Ascending aorta (tissue), 2 donors: Measurements from ENCODE around the gene PCED1B. TPM values are rescaled to one million over a fixed set of nuclear protein-coding genes. Genes with fewer than 3 reads are reported as not detected.

Experiments used
- DNase-seq, 2 donors: peaks; one replicate each; pipeline ENCODE4 v3.0.0-alpha.2; 2019; ENCODE audit warnings: low spot score in 2 of 2
- H3K27ac ChIP-seq, 2 donors: fragments of 200-600 bp; sonication (generic); one replicate each; pipeline ENCODE4 v1.5.1; 2016 to 2017; ENCODE audit warnings: mild to moderate bottlenecking in 1 of 2
- H3K27me3 ChIP-seq: fragments of 200-600 bp; sonication (generic); one replicate; pipeline ENCODE4 v1.5.1; 2017
- H3K36me3 ChIP-seq, 2 donors: fragments of 200-600 bp; sonication (generic); one replicate each; pipeline ENCODE4 v1.5.1; 2016
- H3K4me1 ChIP-seq, 2 donors: fragments of 200-600 bp; sonication (generic); one replicate each; pipeline ENCODE4 v1.5.1; 2016 to 2017; ENCODE audit warnings: mild to moderate bottlenecking in 1 of 2
- H3K4me3 ChIP-seq, 2 donors: fragments of 200-600 bp; sonication (generic); one replicate each; pipeline ENCODE4 v1.5.1; 2016 to 2017; ENCODE audit warnings: mild to moderate bottlenecking in 1 of 2
- H3K9me3 ChIP-seq, 2 donors: fragments of 200-600 bp; sonication (generic); one replicate each; pipeline ENCODE4 v1.5.1; 2016
- intact Hi-C: fragments of 100-400 bp; cut with DNase I; formaldehyde crosslinking; loops from one replicate; pipeline ENCODE4 v1.15.1; 2023
- total RNA-seq: library from RNA; depleted of rRNA; stranded (reverse); fragments of >200 nt; gene quantifications from one replicate; pipeline ENCODE4 v1.1.0, GENCODE V29; 2016
- TF ChIP-seq, protein P1 (sequence below), 3 experiments: fragments of 200-600 bp in 2 of 3; fragments of 450-650 bp in 1 of 3; sonication (generic) in 2 of 3; IDR thresholded peaks; one replicate each; pipeline ENCODE4 v1.5.1; 2016 to 2019; ENCODE audit warnings: antibody characterized with exemption in 3 of 3, mild to moderate bottlenecking in 1 of 3, moderate library complexity in 1 of 3

PCED1B gene
- total RNA-seq, 1 donor from 2014 or later = 1.5 TPM

DNA sequence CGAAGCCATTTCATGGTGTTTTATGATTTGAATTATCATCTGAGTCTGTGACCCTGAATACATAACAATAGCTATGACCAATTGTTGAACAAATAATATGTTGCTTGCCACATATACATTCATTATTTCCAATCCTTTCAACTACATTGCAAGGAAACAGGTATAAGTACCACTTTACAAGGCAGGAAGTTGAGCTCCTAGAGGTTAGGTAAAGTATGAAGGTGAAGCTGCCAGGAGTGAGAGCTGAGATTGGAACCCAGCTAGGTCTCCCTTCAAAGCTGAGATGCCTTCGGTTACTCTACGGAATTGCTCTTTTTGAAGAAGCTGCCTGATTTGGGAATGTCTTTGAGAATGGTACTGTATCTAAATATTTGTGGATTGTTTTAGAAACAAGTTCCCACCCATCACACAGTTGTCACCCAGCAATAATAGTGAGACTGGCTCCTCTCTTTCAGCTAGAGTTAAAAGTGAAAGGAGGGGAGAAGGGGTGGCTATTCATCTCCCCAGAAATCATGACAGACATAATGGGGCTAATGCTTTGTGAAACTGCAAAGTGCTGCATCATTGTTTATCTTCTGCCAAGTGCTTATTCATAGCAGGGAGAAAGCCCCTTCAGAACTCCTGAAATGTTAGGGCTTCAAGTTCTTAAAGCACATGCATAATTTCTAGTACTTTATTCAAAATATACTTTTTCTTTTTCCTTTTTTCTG lies 76.2 kb downstream of the PCED1B start:
- Histone ChIP-seq H3K27me3 (no peaks in the 10 kb centered on the region), H3K4me1 (peaks cover 0 to 3% of the 10 kb centered on the region in 2 donors), H3K9me3 (peaks cover 0 to 8% of the 10 kb centered on the region in 2 donors), H3K27ac (peak overlapping the region; percentile 54 to 57), H3K36me3 (no peaks in the 10 kb centered on the region), H3K4me3 (no peak overlapping the region)
- intact Hi-C loops = loop anchor here (5.0 kb wide), 1 partner anchor 78 kb away; the partner anchor contains the start of genes AMIGO2 and PCED1B
- TF ChIP-seq, protein P1, sequence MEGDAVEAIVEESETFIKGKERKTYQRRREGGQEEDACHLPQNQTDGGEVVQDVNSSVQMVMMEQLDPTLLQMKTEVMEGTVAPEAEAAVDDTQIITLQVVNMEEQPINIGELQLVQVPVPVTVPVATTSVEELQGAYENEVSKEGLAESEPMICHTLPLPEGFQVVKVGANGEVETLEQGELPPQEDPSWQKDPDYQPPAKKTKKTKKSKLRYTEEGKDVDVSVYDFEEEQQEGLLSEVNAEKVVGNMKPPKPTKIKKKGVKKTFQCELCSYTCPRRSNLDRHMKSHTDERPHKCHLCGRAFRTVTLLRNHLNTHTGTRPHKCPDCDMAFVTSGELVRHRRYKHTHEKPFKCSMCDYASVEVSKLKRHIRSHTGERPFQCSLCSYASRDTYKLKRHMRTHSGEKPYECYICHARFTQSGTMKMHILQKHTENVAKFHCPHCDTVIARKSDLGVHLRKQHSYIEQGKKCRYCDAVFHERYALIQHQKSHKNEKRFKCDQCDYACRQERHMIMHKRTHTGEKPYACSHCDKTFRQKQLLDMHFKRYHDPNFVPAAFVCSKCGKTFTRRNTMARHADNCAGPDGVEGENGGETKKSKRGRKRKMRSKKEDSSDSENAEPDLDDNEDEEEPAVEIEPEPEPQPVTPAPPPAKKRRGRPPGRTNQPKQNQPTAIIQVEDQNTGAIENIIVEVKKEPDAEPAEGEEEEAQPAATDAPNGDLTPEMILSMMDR (IDR thresholded peaks at IDR 0.05) = no peak
- DNase-seq = no peak

DNA sequence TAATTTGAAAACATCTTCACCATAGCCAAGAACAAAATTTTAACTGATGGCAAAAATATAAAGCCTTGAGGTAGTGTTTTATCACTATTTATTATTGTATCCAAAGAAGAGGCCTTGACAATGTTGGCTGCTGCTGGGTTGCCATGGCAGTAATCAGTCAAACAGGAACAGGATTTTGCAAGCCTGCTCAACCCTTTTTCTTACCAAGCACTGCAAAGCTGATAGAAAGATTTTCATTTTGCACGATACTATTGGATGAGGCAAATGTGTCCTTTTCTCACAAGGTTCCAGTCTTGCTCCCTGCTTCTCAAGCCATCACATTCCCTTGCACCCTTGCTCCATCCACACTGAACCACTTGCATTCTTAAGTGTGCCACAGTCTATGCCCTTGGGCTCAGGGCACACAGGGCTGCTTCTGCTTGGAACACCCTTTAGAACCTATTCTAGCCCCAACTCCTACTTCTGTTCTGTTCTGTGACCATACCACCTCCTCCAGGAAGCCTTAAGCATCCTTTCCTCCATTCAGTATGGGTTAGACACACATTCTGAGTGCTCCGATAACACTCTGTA lies 76.8 kb downstream of the PCED1B start:
- Histone ChIP-seq H3K36me3 (no peaks in the 10 kb centered on the region), H3K4me1 (peaks cover 0 to 3% of the 10 kb centered on the region in 2 donors), H3K27me3 (no peaks in the 10 kb centered on the region), H3K27ac (peak overlapping the region; percentile 54 to 57), H3K4me3 (no peak overlapping the region), H3K9me3 (peaks cover 0 to 8% of the 10 kb centered on the region in 2 donors)
- intact Hi-C loops = loop anchor here (5.0 kb wide), 1 partner anchor 79 kb away; the partner anchor contains the start of genes AMIGO2 and PCED1B
- TF ChIP-seq, protein P1 (IDR thresholded peaks at IDR 0.05) = no peak
- DNase-seq = no peak

DNA sequence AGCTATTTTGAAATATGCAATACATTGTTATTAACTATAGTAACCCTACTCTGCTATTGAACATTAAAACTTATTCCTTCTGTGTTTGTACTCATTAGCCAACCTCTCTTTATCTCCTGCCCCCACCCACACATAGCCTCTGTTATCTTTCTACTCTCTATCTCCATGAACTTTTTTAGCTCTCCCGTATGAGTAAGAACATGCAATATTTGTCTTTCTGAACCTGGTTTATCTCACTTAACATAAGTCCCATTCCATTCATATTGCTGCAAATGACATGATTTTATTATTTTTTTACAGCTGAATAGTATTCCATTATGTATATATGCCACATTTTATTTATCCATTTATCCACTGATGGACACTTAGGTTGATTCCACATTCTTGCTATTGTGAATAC lies 79.4 kb downstream of the PCED1B start:
- no peaks in the 10 kb centered on the region for H3K36me3 ChIP-seq
- H3K4me1 ChIP-seq = peaks cover 0 to 3% of the 10 kb centered on the region in 2 donors
- H3K27me3 ChIP-seq = no peaks in the 10 kb centered on the region
- H3K27ac ChIP-seq = no peak overlapping the region
- no peak overlapping the region for H3K4me3 ChIP-seq
- H3K9me3 ChIP-seq = peaks cover 0 to 13% of the 10 kb centered on the region in 2 donors
- TF ChIP-seq, protein P1 (IDR thresholded peaks at IDR 0.05) = no peak
- intact Hi-C loops = loop anchor here (5.0 kb wide), 1 partner anchor 81 kb away; the partner anchor contains the start of genes AMIGO2 and PCED1B
- no peak for DNase-seq

DNA sequence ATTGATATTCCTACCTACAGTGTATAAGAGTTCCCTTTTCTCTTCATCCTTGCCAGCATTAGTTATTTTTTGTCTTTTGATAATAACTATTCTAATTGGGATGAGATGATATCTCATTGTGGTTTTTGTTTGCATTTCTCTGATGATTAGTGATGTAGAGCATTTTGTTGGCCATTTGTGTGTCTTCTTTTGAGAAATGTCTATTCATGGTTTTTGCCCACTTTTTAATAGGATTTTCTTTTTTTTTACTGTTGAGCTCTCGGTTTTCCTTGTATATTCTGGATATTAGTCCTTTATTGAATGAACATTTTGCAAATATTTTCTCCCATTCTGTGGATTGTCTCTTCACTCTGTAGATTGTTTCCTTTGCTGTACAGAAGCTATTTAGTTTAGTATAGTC lies 79.9 kb downstream of the PCED1B start:
- Histone ChIP-seq H3K4me3 (no peak overlapping the region), H3K36me3 (no peaks in the 10 kb centered on the region), H3K27me3 (no peaks in the 10 kb centered on the region), H3K4me1 (peaks cover 0 to 3% of the 10 kb centered on the region in 2 donors), H3K27ac (no peak overlapping the region), H3K9me3 (peaks cover 0 to 13% of the 10 kb centered on the region in 2 donors)
- no peak for DNase-seq
- TF ChIP-seq, protein P1 (IDR thresholded peaks at IDR 0.05) = no peak
- intact Hi-C loops = loop anchor here (5.0 kb wide), 1 partner anchor 82 kb away; the partner anchor contains the start of genes AMIGO2 and PCED1B

DNA sequence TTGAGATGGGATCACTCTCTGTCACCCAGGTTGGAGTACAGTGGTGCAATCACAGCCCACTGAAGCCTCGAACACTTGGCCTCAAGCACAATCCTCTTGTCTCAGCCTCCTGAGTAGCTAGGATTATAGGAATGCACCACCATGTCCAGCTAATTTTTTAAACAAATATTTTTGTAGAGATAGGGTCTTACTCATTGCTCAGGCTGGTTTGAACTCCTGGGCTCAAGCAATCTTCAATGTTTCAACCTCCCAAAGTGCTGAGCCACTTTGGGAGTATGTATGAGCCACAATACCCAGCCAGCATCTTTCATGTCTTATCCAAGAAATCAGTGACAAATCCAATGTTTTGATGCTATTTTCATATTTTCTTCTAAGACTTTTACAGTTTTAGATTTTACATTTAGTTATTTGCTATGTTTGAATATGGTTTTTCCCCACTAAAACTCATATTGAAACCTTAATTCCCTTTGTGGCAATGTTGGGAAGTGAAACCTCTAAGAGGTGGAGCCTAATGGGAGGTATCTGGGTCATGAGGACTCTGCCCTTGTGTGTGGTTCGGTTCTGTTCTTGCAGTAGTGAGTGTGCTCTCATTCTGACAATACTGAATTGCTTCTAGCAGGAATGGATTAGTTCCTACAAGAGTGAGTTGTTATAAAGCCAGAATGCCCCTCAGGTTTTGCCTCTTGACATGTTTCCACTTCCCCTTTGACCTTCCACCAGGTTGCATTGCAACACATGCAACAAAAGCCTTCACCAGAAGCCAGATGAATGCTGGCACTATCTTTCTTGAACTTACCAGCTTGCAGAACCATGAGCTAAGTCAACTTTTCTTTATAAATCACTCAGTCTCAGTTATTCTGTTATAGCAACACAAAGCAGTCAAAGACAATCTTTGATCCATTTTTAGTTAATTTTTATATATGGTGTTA lies 81.2 kb downstream of the PCED1B start:
- H3K4me1 ChIP-seq = peaks cover 0 to 1% of the 10 kb centered on the region in 2 donors
- DNase-seq = no peak
- no peaks in the 10 kb centered on the region for H3K36me3 ChIP-seq
- TF ChIP-seq, protein P1 (IDR thresholded peaks at IDR 0.05) = no peak
- intact Hi-C loops = no loop called here
- peaks cover 0 to 13% of the 10 kb centered on the region in 2 donors for H3K9me3 ChIP-seq
- H3K27ac ChIP-seq = no peak overlapping the region
- H3K27me3 ChIP-seq = no peaks in the 10 kb centered on the region
- no peak overlapping the region for H3K4me3 ChIP-seq
